VCaP (cell line): ENCODE data around the gene TMEM35A.
"Not testable (repeated sequence)": the region's sequence is repeated elsewhere in the genome, so short reads cannot be mapped to it uniquely, and the experiment has no call there.

Experiments used
- H3K27ac ChIP-seq: fragments of 450-650 bp; 2 replicates; pipeline ENCODE4 v1.5.1; 2017
- TF ChIP-seq, protein P1 (sequence below): fragments of 450-650 bp; conservative IDR thresholded peaks from 2 replicates; pipeline ENCODE4 v1.5.1; 2017; ENCODE audit warnings: mild to moderate bottlenecking, moderate library complexity

TMEM35A gene

GRCh38 chrX:101078716-101079598 lies at the start of gene TMEM35A:
TSS of gene TMEM35A (plus strand) at chrX:101078879. CDS start at chrX:101079003, 124 bp downstream.
- TF ChIP-seq, protein P1, sequence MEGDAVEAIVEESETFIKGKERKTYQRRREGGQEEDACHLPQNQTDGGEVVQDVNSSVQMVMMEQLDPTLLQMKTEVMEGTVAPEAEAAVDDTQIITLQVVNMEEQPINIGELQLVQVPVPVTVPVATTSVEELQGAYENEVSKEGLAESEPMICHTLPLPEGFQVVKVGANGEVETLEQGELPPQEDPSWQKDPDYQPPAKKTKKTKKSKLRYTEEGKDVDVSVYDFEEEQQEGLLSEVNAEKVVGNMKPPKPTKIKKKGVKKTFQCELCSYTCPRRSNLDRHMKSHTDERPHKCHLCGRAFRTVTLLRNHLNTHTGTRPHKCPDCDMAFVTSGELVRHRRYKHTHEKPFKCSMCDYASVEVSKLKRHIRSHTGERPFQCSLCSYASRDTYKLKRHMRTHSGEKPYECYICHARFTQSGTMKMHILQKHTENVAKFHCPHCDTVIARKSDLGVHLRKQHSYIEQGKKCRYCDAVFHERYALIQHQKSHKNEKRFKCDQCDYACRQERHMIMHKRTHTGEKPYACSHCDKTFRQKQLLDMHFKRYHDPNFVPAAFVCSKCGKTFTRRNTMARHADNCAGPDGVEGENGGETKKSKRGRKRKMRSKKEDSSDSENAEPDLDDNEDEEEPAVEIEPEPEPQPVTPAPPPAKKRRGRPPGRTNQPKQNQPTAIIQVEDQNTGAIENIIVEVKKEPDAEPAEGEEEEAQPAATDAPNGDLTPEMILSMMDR = no peak
- H3K27ac ChIP-seq = no peak within 1 kb of the TSS

DNA sequence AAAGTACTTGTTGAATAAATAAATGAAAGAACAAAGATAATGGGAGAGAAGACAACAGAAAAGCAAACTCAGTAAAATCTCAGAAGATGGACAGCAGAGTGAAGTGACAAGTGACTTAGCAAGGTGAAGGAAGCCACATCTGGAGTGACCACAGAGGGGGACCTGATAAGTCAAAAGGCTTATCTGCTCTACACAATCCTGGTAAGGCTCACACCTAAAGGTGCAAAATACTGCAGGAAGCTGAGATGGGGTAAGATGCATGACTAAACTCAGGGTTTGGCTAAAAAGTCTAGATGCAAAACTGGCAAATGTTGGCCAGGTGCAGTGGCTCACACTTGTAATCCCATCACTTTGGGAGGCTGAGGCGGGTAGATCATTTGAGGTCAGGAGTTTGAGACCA lies 49.0 kb upstream of the TMEM35A start:
- TF ChIP-seq, protein P1 = no peak
- no peak overlapping the region for H3K27ac ChIP-seq

- no peak overlapping the region for H3K27ac ChIP-seq
- TF ChIP-seq, protein P1 = no peak
These were observed 41.4 kb upstream of the TMEM35A start for GRCh38 chrX:101037231-101037630.

- TF ChIP-seq, protein P1 = no peak
- H3K27ac ChIP-seq = no peak overlapping the region
These were observed 38.5 kb upstream of the TMEM35A start for GRCh38 chrX:101040197-101040596.

- TF ChIP-seq, protein P1 = no peak
- peak overlapping the region; percentile 50 for H3K27ac ChIP-seq
These were observed 27.5 kb upstream of the TMEM35A start for GRCh38 chrX:101051153-101051548.

GRCh38 chrX:101051549-101052302 lies 27.0 kb upstream of the TMEM35A start, which contains the start of gene TRMT2B:
TSS of gene TRMT2B (minus strand) at chrX:101052111. CDS start at chrX:101042289, 9,822 bp downstream.
- H3K27ac ChIP-seq = peak within 1 kb of the TSS; percentile 50
- TF ChIP-seq, protein P1 = no peak

DNA sequence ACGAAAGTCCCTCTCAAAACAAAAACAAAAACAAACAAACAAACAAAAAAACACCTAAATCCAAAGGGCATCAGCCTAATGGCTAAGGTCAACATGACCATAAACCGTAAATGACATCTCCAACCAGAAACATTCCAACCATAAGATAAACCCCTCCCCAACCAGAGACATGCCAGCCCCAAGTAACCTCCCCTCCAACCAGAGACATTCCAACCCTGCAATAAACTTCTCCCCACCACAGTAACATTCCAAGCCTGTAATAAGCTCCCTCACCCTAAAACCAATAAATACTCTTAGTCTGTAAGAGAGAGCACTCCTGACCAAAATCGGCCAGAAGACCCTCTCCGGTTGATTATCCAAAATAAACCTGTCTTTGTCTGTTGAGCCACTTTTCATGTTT lies 22.1 kb upstream of the TMEM35A start:
- H3K27ac ChIP-seq = not testable (repeated sequence)
